Thyroid gland (tissue), 4 donors: ENCODE results near the gene RBL1. TPM values are rescaled to one million over a fixed set of nuclear protein-coding genes. Genes with fewer than 3 reads are reported as not detected.
"Not testable (repeated sequence)": the region's sequence is repeated elsewhere in the genome, so short reads cannot be mapped to it uniquely, and the experiment has no call there.

Experiments used
- DNase-seq, 2 donors: peaks; one replicate each; pipeline ENCODE4 v3.0.0-alpha.2; 2019
- H3K27ac ChIP-seq, 3 donors: fragments of 200-600 bp; sonication (generic); 1 replicate in 2 of 3; 2 replicates in 1 of 3; pipeline ENCODE4 v1.5.1; 2016 to 2019; ENCODE audit warnings: mild to moderate bottlenecking in 1 of 3, moderate library complexity in 1 of 3
- H3K27me3 ChIP-seq: fragments of 200-600 bp; sonication (generic); one replicate; pipeline ENCODE4 v1.5.1; 2019
- H3K36me3 ChIP-seq, 2 donors: fragments of 200-600 bp; sonication (generic); one replicate each; pipeline ENCODE4 v1.5.1; 2016 to 2019
- H3K4me1 ChIP-seq, 2 donors: fragments of 200-600 bp; sonication (generic); one replicate each; pipeline ENCODE4 v1.5.1; 2017 to 2019
- H3K4me3 ChIP-seq, 3 donors: fragments of 200-600 bp; sonication (generic); replicated peaks in 1 of 3; 1 replicate in 2 of 3; 2 replicates in 1 of 3; pipeline ENCODE4 v1.5.1; 2016; ENCODE audit warnings: mild to moderate bottlenecking in 1 of 3
- H3K9me3 ChIP-seq: fragments of 200-600 bp; sonication (generic); one replicate; pipeline ENCODE4 v1.5.1; 2017
- CTCF ChIP-seq, 6 experiments: fragments of 200-600 bp in 3 of 6; fragments of 450-650 bp in 3 of 6; sonication (generic) in 3 of 6; IDR thresholded peaks; one replicate each; pipeline ENCODE4 v1.5.1; 2016 to 2019; ENCODE audit warnings: antibody characterized with exemption in 6 of 6, mild to moderate bottlenecking in 2 of 6, inconsistent platforms in 1 of 6, moderate library complexity in 1 of 6
- POLR2A ChIP-seq, 2 donors: fragments of 450-650 bp; IDR thresholded peaks; one replicate each; pipeline ENCODE4 v1.6.1; 2017; ENCODE audit warnings: antibody characterized with exemption in 2 of 2, mild to moderate bottlenecking in 2 of 2, moderate library complexity in 1 of 2
- WGBS, 2 donors: methylation state at CpG; one replicate each; pipeline ENCODE4 v1.1.5; 2017; 5-methylcytosine and 5-hydroxymethylcytosine counted together
- intact Hi-C: fragments of 100-400 bp; cut with DNase I; formaldehyde crosslinking; loops from one replicate; pipeline ENCODE4 v1.15.1; 2023
- total RNA-seq, 4 donors: library from RNA; depleted of rRNA; stranded (reverse); fragments of >200 nt; gene quantifications; one replicate each; pipeline ENCODE4 v1.2.3, GENCODE V29; 2016

The RBL1 gene
- total RNA-seq, 4 donors from 2014 or later = 6.4 to 12.1 (median 7.1) TPM

- TF ChIP-seq POLR2A (IDR thresholded peaks at IDR 0.05) = no peak
- no peak for TF ChIP-seq CTCF (IDR thresholded peaks at IDR 0.05)
- no peak overlapping the region for H3K27ac ChIP-seq
- intact Hi-C loops = no loop called here
- WGBS, 2 donors = 89 to 92% methylated on average over 7 of the region's 7 CpGs
- H3K4me1 ChIP-seq = no peaks in the 10 kb centered on the region
- H3K4me3 ChIP-seq = no peak overlapping the region
- DNase-seq = no peak
- H3K27me3 ChIP-seq = no peaks in the 10 kb centered on the region
- no peaks in the 10 kb centered on the region for H3K9me3 ChIP-seq
- H3K36me3 ChIP-seq = no peaks in the 10 kb centered on the region
Measured at GRCh38 chr20:36998652-36999051, 97.1 kb downstream of the RBL1 start.

GRCh38 chr20:36997121-36997520 is 98.7 kb downstream of the RBL1 start:
- Histone ChIP-seq H3K9me3 (no peaks in the 10 kb centered on the region), H3K27ac (no peak overlapping the region), H3K4me1 (no peaks in the 10 kb centered on the region), H3K27me3 (no peaks in the 10 kb centered on the region), H3K4me3 (no peak overlapping the region), H3K36me3 (no peaks in the 10 kb centered on the region)
- 70 to 73% methylated on average over 1 of the region's 1 CpG for WGBS, 2 donors
- intact Hi-C loops = no loop called here
- TF ChIP-seq CTCF (IDR thresholded peaks at IDR 0.05) (no peak), POLR2A (IDR thresholded peaks at IDR 0.05) (no peak)
- DNase-seq = no peak

- H3K36me3 ChIP-seq, intact Hi-C loops, H3K4me3 ChIP-seq, H3K9me3 ChIP-seq, DNase-seq, H3K27me3 ChIP-seq, H3K4me1 ChIP-seq, H3K27ac ChIP-seq: not testable (repeated sequence)
- WGBS, 2 donors = 94 to 100% methylated on average over 4 of the region's 4 CpGs
Measured at GRCh38 chr20:36994221-36994620, 101.6 kb downstream of the RBL1 start.

GRCh38 chr20:36992802-36993334 is 102.9 kb downstream of the RBL1 start:
- TF ChIP-seq POLR2A (IDR thresholded peaks at IDR 0.05) = no peak
- TF ChIP-seq CTCF (IDR thresholded peaks at IDR 0.05) = no peak
- no peak overlapping the region for H3K4me3 ChIP-seq
- no peak overlapping the region for H3K27ac ChIP-seq
- intact Hi-C loops = no loop called here
- H3K9me3 ChIP-seq = no peaks in the 10 kb centered on the region
- H3K36me3 ChIP-seq = no peaks in the 10 kb centered on the region
- no peaks in the 10 kb centered on the region for H3K27me3 ChIP-seq
- H3K4me1 ChIP-seq = no peaks in the 10 kb centered on the region
- 96 to 97% methylated on average over 4 of the region's 4 CpGs for WGBS, 2 donors
- no peak for DNase-seq

- Histone ChIP-seq H3K27me3 (no peaks in the 10 kb centered on the region), H3K27ac (no peak overlapping the region), H3K9me3 (no peaks in the 10 kb centered on the region), H3K36me3 (no peaks in the 10 kb centered on the region), H3K4me1 (no peaks in the 10 kb centered on the region), H3K4me3 (no peak overlapping the region)
- WGBS, 2 donors = 79 to 89% methylated on average over 3 of the region's 3 CpGs
- TF ChIP-seq CTCF (IDR thresholded peaks at IDR 0.05) (no peak), POLR2A (IDR thresholded peaks at IDR 0.05) (no peak)
- intact Hi-C loops = no loop called here
- DNase-seq = no peak
Measured at GRCh38 chr20:36991703-36992102, 104.1 kb downstream of the RBL1 start.

- 70 to 90% methylated on average over 6 of the region's 6 CpGs for WGBS, 2 donors
- intact Hi-C loops = no loop called here
- no peak overlapping the region for H3K4me3 ChIP-seq
Measured at GRCh38 chr20:36989797-36990196, 106.0 kb downstream of the RBL1 start.

More at GRCh38 chr20:36989797-36990196, 106.0 kb downstream of the RBL1 start:
- Histone ChIP-seq H3K4me1 (no peaks in the 10 kb centered on the region), H3K27me3 (no peaks in the 10 kb centered on the region), H3K27ac (no peak overlapping the region), H3K9me3 (no peaks in the 10 kb centered on the region), H3K36me3 (no peaks in the 10 kb centered on the region)
- no peak for TF ChIP-seq CTCF (IDR thresholded peaks at IDR 0.05)
- TF ChIP-seq POLR2A (IDR thresholded peaks at IDR 0.05) = no peak
- DNase-seq = no peak
